Glutamatergic neuron (in vitro differentiated cells): ENCODE measurements around the gene MKKS. TPM values are rescaled to one million over a fixed set of nuclear protein-coding genes. Genes with fewer than 3 reads are reported as not detected.
"Not testable (repeated sequence)": the region's sequence is repeated elsewhere in the genome, so short reads cannot be mapped to it uniquely, and the experiment has no call there.

Source experiments
- DNase-seq: peaks from one replicate; pipeline ENCODE4 v3.0.0; 2022
- H3K27ac Mint-ChIP-seq: one replicate; pipeline ENCODE4 v1.8.0; 2020; ENCODE audit warnings: mild to moderate bottlenecking, mixed read lengths, inconsistent platforms; ENCODE audit not compliant: unreplicated experiment
- H3K27me3 Mint-ChIP-seq: one replicate; pipeline ENCODE4 v1.8.0; 2020; ENCODE audit warnings: mild to moderate bottlenecking, moderate library complexity, mixed read lengths, inconsistent platforms; ENCODE audit not compliant: unreplicated experiment
- H3K36me3 Mint-ChIP-seq: one replicate; pipeline ENCODE4 v1.8.0; 2020; ENCODE audit warnings: mild to moderate bottlenecking, mixed read lengths, inconsistent platforms; ENCODE audit not compliant: unreplicated experiment
- H3K4me1 Mint-ChIP-seq: one replicate; pipeline ENCODE4 v1.8.0; 2020; ENCODE audit warnings: mild to moderate bottlenecking, low read depth, mixed read lengths, inconsistent platforms; ENCODE audit not compliant: unreplicated experiment
- H3K4me3 Mint-ChIP-seq: one replicate; pipeline ENCODE4 v1.8.0; 2020; ENCODE audit warnings: mild to moderate bottlenecking, mixed read lengths, inconsistent platforms; ENCODE audit not compliant: unreplicated experiment
- H3K9me3 Mint-ChIP-seq: one replicate; pipeline ENCODE4 v1.8.0; 2020; ENCODE audit warnings: mild to moderate bottlenecking, moderate library complexity, mixed read lengths, inconsistent platforms; ENCODE audit not compliant: unreplicated experiment
- CTCF ChIP-seq: fragments of 200-600 bp; sonication (generic); IDR thresholded peaks from one replicate; pipeline ENCODE4 v1.5.0; 2021; ENCODE audit not compliant: partially characterized antibody, unreplicated experiment
- total RNA-seq: library from RNA; stranded (reverse); fragmentation: NEBNext Ultra II Directional; extraction: Animal tissue kit (Norgen Biotek cat#: 25700); gene quantifications from one replicate; pipeline ENCODE4 v1.2.1, GENCODE V29; 2021; ENCODE audit not compliant: unreplicated experiment

MKKS gene
- total RNA-seq, 1 donor from 2014 or later = 15.1 TPM

- no peak for TF ChIP-seq CTCF
- Mint-ChIP-seq H3K27me3 (no peaks in the 10 kb centered on the region), H3K4me3 (no peak overlapping the region), H3K9me3 (no peaks in the 10 kb centered on the region), H3K36me3 (no peaks in the 10 kb centered on the region), H3K4me1 (peaks cover 8% of the 10 kb centered on the region), H3K27ac (no peak overlapping the region)
- no peak for DNase-seq
These were observed 30.9 kb downstream of the MKKS start for GRCh38 chr20:10402938-10403608.

GRCh38 chr20:10398834-10399369 lies 35.1 kb downstream of the MKKS start:
- Mint-ChIP-seq H3K27me3 (no peaks in the 10 kb centered on the region), H3K36me3 (no peaks in the 10 kb centered on the region), H3K4me1 (peaks cover 8% of the 10 kb centered on the region), H3K27ac (no peak overlapping the region), H3K4me3 (no peak overlapping the region), H3K9me3 (peaks cover 1% of the 10 kb centered on the region)
- no peak for TF ChIP-seq CTCF
- DNase-seq = no peak

GRCh38 chr20:10394752-10395151 lies 39.3 kb downstream of the MKKS start:
- not testable (repeated sequence) for H3K36me3 Mint-ChIP-seq, H3K9me3 Mint-ChIP-seq, H3K4me3 Mint-ChIP-seq, H3K27ac Mint-ChIP-seq, DNase-seq, H3K27me3 Mint-ChIP-seq, H3K4me1 Mint-ChIP-seq

- H3K4me3 Mint-ChIP-seq = no peak overlapping the region
- no peak for TF ChIP-seq CTCF
- peaks cover 6% of the 10 kb centered on the region for H3K36me3 Mint-ChIP-seq
- H3K4me1 Mint-ChIP-seq = no peaks in the 10 kb centered on the region
- no peak for DNase-seq
- no peak overlapping the region for H3K27ac Mint-ChIP-seq
- no peaks in the 10 kb centered on the region for H3K9me3 Mint-ChIP-seq
- H3K27me3 Mint-ChIP-seq = no peaks in the 10 kb centered on the region
These were observed 43.3 kb downstream of the MKKS start for GRCh38 chr20:10390709-10391108.

GRCh38 chr20:10388597-10388996 lies 45.4 kb downstream of the MKKS start:
- no peak overlapping the region for H3K4me3 Mint-ChIP-seq
- no peak overlapping the region for H3K27ac Mint-ChIP-seq
- DNase-seq = no peak
- H3K9me3 Mint-ChIP-seq = no peaks in the 10 kb centered on the region
- no peak for TF ChIP-seq CTCF
- H3K27me3 Mint-ChIP-seq = no peaks in the 10 kb centered on the region
- peaks cover 6% of the 10 kb centered on the region for H3K36me3 Mint-ChIP-seq
- no peaks in the 10 kb centered on the region for H3K4me1 Mint-ChIP-seq
